WTC11 (cell line): ENCODE results near the gene PHKA2. TPM values are rescaled to one million over a fixed set of nuclear protein-coding genes. Genes with fewer than 3 reads are reported as not detected.

ENCODE experiments used
- ATAC-seq: fragments of 200-7000 bp; cut with Tn5 transposase; 2 replicates; pipeline ENCODE4 v1.10.0; 2021; ENCODE audit warnings: mild to moderate bottlenecking, moderate library complexity
- CTCF ChIA-PET: fragments of 300-600 bp; sonication (Branson Sonifier 250); formaldehyde crosslinking; loops from one replicate; lab custom pipeline; 2021; ENCODE audit warnings: antibody characterized with exemption; lab: Charles Lee
- POLR2A ChIA-PET: fragments of 350-600 bp; sonication (Branson Sonifier 250); formaldehyde crosslinking; loops from one replicate; lab custom pipeline; 2021; ENCODE audit warnings: antibody characterized with exemption; lab: Charles Lee
- DNase-seq: peaks from one replicate; pipeline ENCODE4 v3.0.0; 2021; ENCODE audit warnings: low spot score
- H3K27ac Mint-ChIP-seq: 2 replicates; pipeline ENCODE4 v1.8.0; 2021; ENCODE audit warnings: mixed read lengths
- H3K27me3 Mint-ChIP-seq: 2 replicates; pipeline ENCODE4 v1.8.0; 2021; ENCODE audit warnings: low read depth, mild to moderate bottlenecking, moderate library complexity, mixed read lengths
- H3K36me3 Mint-ChIP-seq: 2 replicates; pipeline ENCODE4 v1.8.0; 2021; ENCODE audit warnings: mixed read lengths
- H3K4me1 Mint-ChIP-seq: 2 replicates; pipeline ENCODE4 v1.8.0; 2022; ENCODE audit warnings: mixed read lengths
- H3K4me3 Mint-ChIP-seq: 2 replicates; pipeline ENCODE4 v1.8.0; 2021; ENCODE audit warnings: mild to moderate bottlenecking, moderate library complexity, mixed read lengths
- H3K9me3 Mint-ChIP-seq: 2 replicates; pipeline ENCODE4 v1.8.0; 2021; ENCODE audit warnings: mixed read lengths
- ATF3 ChIP-seq: sonication (generic); formaldehyde crosslinking; conservative IDR thresholded peaks from 2 replicates; pipeline ENCODE4 v1.8.1; 2022; ENCODE audit warnings: mild to moderate bottlenecking, missing genetic modification reagents
- CBFB ChIP-seq: sonication (generic); formaldehyde crosslinking; IDR thresholded peaks from 2 replicates; pipeline ENCODE4 v1.8.1; 2022; ENCODE audit warnings: mild to moderate bottlenecking, low read depth, missing genetic modification reagents
- CDX4 ChIP-seq: fragments of 250-450 bp; sonication (Bioruptor Pico); IDR thresholded peaks from 2 replicates; pipeline ENCODE4 v1.9.0; 2021; ENCODE audit warnings: moderate library complexity, mild to moderate bottlenecking, inconsistent platforms, borderline replicate concordance
- CREB1 ChIP-seq: sonication (generic); formaldehyde crosslinking; IDR thresholded peaks from 2 replicates; pipeline ENCODE4 v1.8.0; 2023; ENCODE audit warnings: mild to moderate bottlenecking, missing genetic modification reagents
- CREM ChIP-seq: sonication (generic); formaldehyde crosslinking; IDR thresholded peaks from 2 replicates; pipeline ENCODE4 v1.8.1; 2022; ENCODE audit warnings: mild to moderate bottlenecking, missing genetic modification reagents, moderate library complexity
- GABPB1 ChIP-seq: sonication (generic); formaldehyde crosslinking; IDR thresholded peaks from 2 replicates; pipeline ENCODE4 v1.8.1; 2023; ENCODE audit warnings: mild to moderate bottlenecking, missing genetic modification reagents
- HMGXB4 ChIP-seq: sonication (generic); formaldehyde crosslinking; IDR thresholded peaks from 2 replicates; pipeline ENCODE4 v1.8.1; 2023; ENCODE audit warnings: mild to moderate bottlenecking, moderate library complexity, missing genetic modification reagents
- IRF1 ChIP-seq: sonication (generic); formaldehyde crosslinking; IDR thresholded peaks from 2 replicates; pipeline ENCODE4 v1.8.0; 2023; ENCODE audit warnings: missing genetic modification reagents
- JUN ChIP-seq: sonication (generic); formaldehyde crosslinking; IDR thresholded peaks from 2 replicates; pipeline ENCODE4 v1.8.0; 2023; ENCODE audit warnings: mild to moderate bottlenecking, missing genetic modification reagents
- MAX ChIP-seq: sonication (generic); formaldehyde crosslinking; IDR thresholded peaks from 2 replicates; pipeline ENCODE4 v1.8.0; 2022; ENCODE audit warnings: mild to moderate bottlenecking, missing genetic modification reagents
- MLX ChIP-seq: sonication (generic); formaldehyde crosslinking; IDR thresholded peaks from 2 replicates; pipeline ENCODE4 v1.8.1; 2023; ENCODE audit warnings: mild to moderate bottlenecking, missing genetic modification reagents, moderate library complexity
- NFE2L1 ChIP-seq: sonication (generic); formaldehyde crosslinking; IDR thresholded peaks from 2 replicates; pipeline ENCODE4 v1.8.1; 2023; ENCODE audit warnings: missing genetic modification reagents
- NR3C1 ChIP-seq: sonication (generic); formaldehyde crosslinking; conservative IDR thresholded peaks from 2 replicates; pipeline ENCODE4 v1.8.1; 2023; ENCODE audit warnings: low read depth, mild to moderate bottlenecking, missing genetic modification reagents
- OVOL2 ChIP-seq: fragments of 250-450 bp; sonication (Bioruptor Pico); IDR thresholded peaks from 2 replicates; pipeline ENCODE4 v1.9.0; 2021; ENCODE audit warnings: mild to moderate bottlenecking, borderline replicate concordance
- PRDM15 ChIP-seq: sonication (generic); formaldehyde crosslinking; IDR thresholded peaks from 2 replicates; pipeline ENCODE4 v1.8.0; 2022; ENCODE audit warnings: missing genetic modification reagents
- PREB ChIP-seq: sonication (generic); formaldehyde crosslinking; IDR thresholded peaks from 2 replicates; pipeline ENCODE4 v1.8.1; 2022; ENCODE audit warnings: mild to moderate bottlenecking, missing genetic modification reagents, moderate library complexity, borderline replicate concordance
- SMAD4 ChIP-seq: sonication (generic); formaldehyde crosslinking; IDR thresholded peaks from 2 replicates; pipeline ENCODE4 v1.8.0; 2022; ENCODE audit warnings: mild to moderate bottlenecking, missing genetic modification reagents
- TCF7 ChIP-seq: sonication (generic); formaldehyde crosslinking; IDR thresholded peaks from 2 replicates; pipeline ENCODE4 v1.8.0; 2022; ENCODE audit warnings: mild to moderate bottlenecking, low read depth, missing genetic modification reagents, moderate library complexity
- USF2 ChIP-seq: sonication (generic); formaldehyde crosslinking; IDR thresholded peaks from 2 replicates; pipeline ENCODE4 v1.8.1; 2023; ENCODE audit warnings: mild to moderate bottlenecking, missing genetic modification reagents, moderate library complexity
- ZNF423 ChIP-seq: fragments of 250-450 bp; sonication (Bioruptor Pico); IDR thresholded peaks from 2 replicates; pipeline ENCODE4 v2.1.2; 2022; ENCODE audit warnings: mild to moderate bottlenecking, moderate library complexity
- total RNA-seq: library from RNA; stranded (reverse); gene quantifications from 3 replicates; pipeline ENCODE4 v1.2.3, GENCODE V29; 2021

The PHKA2 gene
- total RNA-seq, 1 experiment from 2014 or later, result 23.8 TPM

GRCh38 chrX:18893536-18893935, 90.4 kb downstream of the PHKA2 start:
- no peaks in the 10 kb centered on the region for H3K27me3 Mint-ChIP-seq
- DNase-seq, result no peak
- ChIA-PET CTCF (no interaction called here), POLR2A (no interaction called here)
- no peak overlapping the region for H3K27ac Mint-ChIP-seq
- no peaks in the 10 kb centered on the region for H3K9me3 Mint-ChIP-seq
- TF ChIP-seq CREB1 (no peak), JUN (CRISPR knock-in tag) (no peak), USF2 (CRISPR knock-in tag) (no peak), HMGXB4 (CRISPR knock-in tag) (no peak), CDX4 (CRISPR knock-in tag) (no peak), ZNF423 (CRISPR knock-in tag) (no peak), PRDM15 (no peak), CREM (no peak), PREB (CRISPR knock-in tag) (no peak), NR3C1 (CRISPR knock-in tag) (no peak), NFE2L1 (CRISPR knock-in tag) (no peak), OVOL2 (no peak), TCF7 (CRISPR knock-in tag) (no peak), ATF3 (CRISPR knock-in tag) (no peak), IRF1 (no peak), GABPB1 (CRISPR knock-in tag) (no peak), SMAD4 (CRISPR knock-in tag) (no peak)
- ATAC-seq, result no peak
- H3K4me1 Mint-ChIP-seq, result peaks cover 6% of the 10 kb centered on the region
- H3K36me3 Mint-ChIP-seq, result no peaks in the 10 kb centered on the region
- H3K4me3 Mint-ChIP-seq, result no peak overlapping the region

GRCh38 chrX:18892899-18893298, 91.0 kb downstream of the PHKA2 start:
- no peak overlapping the region for H3K27ac Mint-ChIP-seq
- CTCF ChIA-PET, result no interaction called here
- no peak overlapping the region for H3K4me3 Mint-ChIP-seq
- H3K9me3 Mint-ChIP-seq, result no peaks in the 10 kb centered on the region
- H3K4me1 Mint-ChIP-seq, result peaks cover 8% of the 10 kb centered on the region
- POLR2A ChIA-PET, result interaction anchor here (0.6 kb wide), 1 partner anchor 16 kb away, joined by 3 read pairs; no protein-coding TSS in a partner anchor
- no peak for ATAC-seq
- DNase-seq, result no peak
- no peaks in the 10 kb centered on the region for H3K27me3 Mint-ChIP-seq
- no peaks in the 10 kb centered on the region for H3K36me3 Mint-ChIP-seq
- TF ChIP-seq ZNF423 (CRISPR knock-in tag), result no peak
- no peak for TF ChIP-seq CBFB (CRISPR knock-in tag)
- no peak for TF ChIP-seq ATF3 (CRISPR knock-in tag)
- no peak for TF ChIP-seq USF2 (CRISPR knock-in tag)
- no peak for TF ChIP-seq HMGXB4 (CRISPR knock-in tag)
- TF ChIP-seq MLX (CRISPR knock-in tag), result no peak
- TF ChIP-seq MAX (CRISPR knock-in tag), result no peak
